Lung (tissue), 12 donors: ENCODE results near the gene SLC43A1. TPM values are rescaled to one million over a fixed set of nuclear protein-coding genes. Genes with fewer than 3 reads are reported as not detected.

Experiments used
- ATAC-seq: fragments of 200-7000 bp; cut with Tn5 transposase; one replicate; pipeline ENCODE4 v1.9.1; 2020; ENCODE audit warnings: moderate number of reproducible peaks; ENCODE audit not compliant: insufficient read depth, low FRiP score
- DNase-seq, 3 donors: peaks; one replicate each; pipeline ENCODE4 v3.0.0-alpha.2; 2013 to 2017
- H3K27ac ChIP-seq, 2 donors: one replicate each; pipeline ENCODE4 v1.5.1; 2013; ENCODE audit warnings: mild to moderate bottlenecking in 2 of 2, moderate library complexity in 2 of 2, control low read depth in 1 of 2, inconsistent platforms in 1 of 2, low read depth in 1 of 2, low read length in 1 of 2
- H3K27me3 ChIP-seq, 3 donors: one replicate each; pipeline ENCODE4 v1.5.1; 2013; ENCODE audit warnings: low read length in 2 of 3; ENCODE audit not compliant: control insufficient read depth in 3 of 3, insufficient read depth in 3 of 3
- H3K36me3 ChIP-seq, 4 donors: one replicate each; pipeline ENCODE4 v1.5.1; 2013; ENCODE audit warnings: low read length in 4 of 4, mild to moderate bottlenecking in 1 of 4, moderate library complexity in 1 of 4; ENCODE audit not compliant: control insufficient read depth in 4 of 4, insufficient read depth in 4 of 4
- H3K4me1 ChIP-seq, 5 donors: one replicate each; pipeline ENCODE4 v1.5.1; 2013; ENCODE audit warnings: low read length in 5 of 5, mild to moderate bottlenecking in 2 of 5, moderate library complexity in 1 of 5; ENCODE audit not compliant: control insufficient read depth in 5 of 5, insufficient read depth in 5 of 5
- H3K4me3 ChIP-seq: one replicate; pipeline ENCODE4 v1.5.1; 2013; ENCODE audit warnings: mild to moderate bottlenecking, control low read depth, moderate library complexity
- H3K9ac ChIP-seq, 2 donors: one replicate each; pipeline ENCODE4 v1.5.1; 2013; ENCODE audit warnings: low read length in 2 of 2, control low read depth in 1 of 2; ENCODE audit not compliant: insufficient read depth in 1 of 2
- H3K9me3 ChIP-seq, 4 donors: one replicate each; pipeline ENCODE4 v1.5.1; 2013; ENCODE audit warnings: low read length in 3 of 4, mild to moderate bottlenecking in 1 of 4, moderate library complexity in 1 of 4; ENCODE audit not compliant: control insufficient read depth in 4 of 4, insufficient read depth in 3 of 4
- WGBS, 2 donors: extraction: QIAGEN DNeasy Blood & Tissue Kit; methylation state at CpG; one replicate each; pipeline ENCODE4 v1.1.7; 2013; 5-methylcytosine and 5-hydroxymethylcytosine counted together
- polyA plus RNA-seq, 2 donors: library from polyadenylated mRNA; stranded (reverse); fragments of 200-250 nt; gene quantifications; one replicate each; pipeline ENCODE4 v1.2.1, GENCODE V29; 2013
- total RNA-seq, 2 donors: library from RNA; depleted of rRNA in 1 of 2; stranded (reverse); fragments of >200 nt in 1 of 2; gene quantifications; one replicate each; pipeline ENCODE4 v1.2.1, GENCODE V29; 2014 to 2021
- TF ChIP-seq, protein P1 (sequence below): IDR thresholded peaks from 2 replicates; pipeline ENCODE4 v1.5.1; 2012; ENCODE audit warnings: mild to moderate bottlenecking; ENCODE audit errors: control extremely low read depth, extremely low read depth
- donor health status: control.
- donor health status: control.
- donor health status: Bipolar disorder and iron deficiency.
- donor health status: healthy.
- donor health status: DM: yes; HTN: yes; CAD: no.

SLC43A1 gene
- total and polyA plus RNA-seq, 4 donors: 10.3 to 18.7 (median 16.7) TPM

DNA sequence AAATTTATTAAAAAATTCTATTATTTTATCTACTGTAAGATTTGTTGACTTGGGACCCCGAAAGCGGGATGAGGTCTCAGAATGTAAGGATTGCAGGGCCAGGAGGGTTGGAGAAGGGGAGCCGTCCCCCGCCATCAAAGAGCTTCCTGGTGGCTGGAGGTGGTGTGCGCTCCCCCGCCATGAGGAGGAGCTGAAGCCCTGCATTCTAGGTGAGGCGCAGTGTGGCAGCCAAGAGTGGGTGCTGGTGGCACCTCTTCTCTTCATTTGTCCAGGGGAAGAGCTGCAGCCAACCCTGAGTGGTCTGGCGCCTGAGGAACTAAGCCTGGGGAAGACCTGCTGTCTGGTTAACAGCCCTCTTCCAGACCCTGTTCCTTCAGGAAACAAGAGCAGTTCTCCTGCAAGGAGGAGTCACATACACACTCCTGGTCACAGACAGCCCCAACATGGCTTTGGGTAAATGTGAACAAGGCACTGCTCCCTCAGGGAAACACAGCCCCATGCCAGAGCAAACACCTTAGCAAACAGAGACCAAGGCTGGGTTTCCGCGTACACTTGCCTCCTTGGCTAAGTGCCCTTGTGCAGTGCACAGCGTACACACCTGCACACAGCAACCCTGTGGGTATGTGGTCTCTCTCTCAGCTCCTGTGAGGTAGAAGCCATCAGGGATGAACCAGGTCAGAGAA lies 37.9 kb downstream of the SLC43A1 start:
- WGBS, 2 donors: 72 to 79% methylated on average over 11 of the region's 11 CpGs
- H3K9me3 ChIP-seq: no peaks in the 10 kb centered on the region
- DNase-seq: no peak
- TF ChIP-seq, protein P1, sequence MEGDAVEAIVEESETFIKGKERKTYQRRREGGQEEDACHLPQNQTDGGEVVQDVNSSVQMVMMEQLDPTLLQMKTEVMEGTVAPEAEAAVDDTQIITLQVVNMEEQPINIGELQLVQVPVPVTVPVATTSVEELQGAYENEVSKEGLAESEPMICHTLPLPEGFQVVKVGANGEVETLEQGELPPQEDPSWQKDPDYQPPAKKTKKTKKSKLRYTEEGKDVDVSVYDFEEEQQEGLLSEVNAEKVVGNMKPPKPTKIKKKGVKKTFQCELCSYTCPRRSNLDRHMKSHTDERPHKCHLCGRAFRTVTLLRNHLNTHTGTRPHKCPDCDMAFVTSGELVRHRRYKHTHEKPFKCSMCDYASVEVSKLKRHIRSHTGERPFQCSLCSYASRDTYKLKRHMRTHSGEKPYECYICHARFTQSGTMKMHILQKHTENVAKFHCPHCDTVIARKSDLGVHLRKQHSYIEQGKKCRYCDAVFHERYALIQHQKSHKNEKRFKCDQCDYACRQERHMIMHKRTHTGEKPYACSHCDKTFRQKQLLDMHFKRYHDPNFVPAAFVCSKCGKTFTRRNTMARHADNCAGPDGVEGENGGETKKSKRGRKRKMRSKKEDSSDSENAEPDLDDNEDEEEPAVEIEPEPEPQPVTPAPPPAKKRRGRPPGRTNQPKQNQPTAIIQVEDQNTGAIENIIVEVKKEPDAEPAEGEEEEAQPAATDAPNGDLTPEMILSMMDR: no peak
- no peak overlapping the region for H3K9ac ChIP-seq
- peaks cover 0 to 62% (median 30%) of the 10 kb centered on the region in 3 donors for H3K27me3 ChIP-seq
- no peak overlapping the region for H3K27ac ChIP-seq
- no peak overlapping the region for H3K4me3 ChIP-seq
- H3K4me1 ChIP-seq: peaks cover 0 to 35% (median 16%) of the 10 kb centered on the region in 5 donors
- peak; percentile 23 for ATAC-seq
- no peaks in the 10 kb centered on the region for H3K36me3 ChIP-seq

DNA sequence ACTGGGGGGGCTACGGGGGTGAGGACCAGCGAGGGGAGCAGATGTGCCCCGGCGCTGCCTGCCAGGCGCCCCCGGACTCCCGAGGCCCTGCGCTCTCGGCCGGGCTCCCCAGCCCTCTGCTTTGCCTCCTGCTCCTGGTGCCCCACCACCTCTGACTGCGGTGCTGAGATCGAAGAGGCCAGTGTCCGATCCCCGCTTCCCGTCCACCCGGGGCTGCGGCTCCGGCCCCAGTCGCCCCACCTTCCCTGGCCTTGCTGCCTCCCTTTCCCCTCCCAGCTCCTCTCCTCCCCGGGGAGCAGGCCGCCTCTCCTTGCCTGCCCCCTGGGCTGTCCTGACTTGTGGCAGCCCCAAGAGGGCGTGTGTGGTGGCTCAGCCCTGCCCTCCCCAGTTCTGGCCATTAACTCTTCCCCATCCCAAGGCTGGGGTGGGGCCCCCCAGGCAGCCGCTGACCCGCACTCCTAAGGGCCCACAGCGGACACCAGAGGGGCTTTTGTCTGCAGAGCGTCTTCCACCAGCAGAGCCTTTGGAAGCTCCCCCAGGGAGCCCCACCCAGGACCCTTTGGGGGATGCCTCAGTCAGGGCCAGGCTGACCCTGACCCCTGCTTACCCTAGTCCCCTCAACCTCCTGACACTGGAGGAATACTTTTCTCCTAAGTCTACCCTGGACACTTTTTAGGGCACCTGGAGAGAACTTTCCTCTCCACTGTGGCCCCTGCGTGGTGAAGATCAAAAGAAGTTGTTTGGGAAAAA lies 38.6 kb downstream of the SLC43A1 start:
- DNase-seq (no peak), ATAC-seq (peak; percentile 68)
- Histone ChIP-seq H3K9me3 (no peaks in the 10 kb centered on the region), H3K27ac (peak overlapping the region in 1 of 2 donors; percentile 12), H3K27me3 (peaks cover 0 to 59% (median 28%) of the 10 kb centered on the region in 3 donors), H3K36me3 (no peaks in the 10 kb centered on the region), H3K4me1 (peaks cover 0 to 29% (median 12%) of the 10 kb centered on the region in 5 donors), H3K4me3 (peak overlapping the region; percentile 25), H3K9ac (no peak overlapping the region)
- 13 to 15% methylated on average over 21 to 27 of the region's 27 CpGs for WGBS, 2 donors
- TF ChIP-seq, protein P1: no peak

DNA sequence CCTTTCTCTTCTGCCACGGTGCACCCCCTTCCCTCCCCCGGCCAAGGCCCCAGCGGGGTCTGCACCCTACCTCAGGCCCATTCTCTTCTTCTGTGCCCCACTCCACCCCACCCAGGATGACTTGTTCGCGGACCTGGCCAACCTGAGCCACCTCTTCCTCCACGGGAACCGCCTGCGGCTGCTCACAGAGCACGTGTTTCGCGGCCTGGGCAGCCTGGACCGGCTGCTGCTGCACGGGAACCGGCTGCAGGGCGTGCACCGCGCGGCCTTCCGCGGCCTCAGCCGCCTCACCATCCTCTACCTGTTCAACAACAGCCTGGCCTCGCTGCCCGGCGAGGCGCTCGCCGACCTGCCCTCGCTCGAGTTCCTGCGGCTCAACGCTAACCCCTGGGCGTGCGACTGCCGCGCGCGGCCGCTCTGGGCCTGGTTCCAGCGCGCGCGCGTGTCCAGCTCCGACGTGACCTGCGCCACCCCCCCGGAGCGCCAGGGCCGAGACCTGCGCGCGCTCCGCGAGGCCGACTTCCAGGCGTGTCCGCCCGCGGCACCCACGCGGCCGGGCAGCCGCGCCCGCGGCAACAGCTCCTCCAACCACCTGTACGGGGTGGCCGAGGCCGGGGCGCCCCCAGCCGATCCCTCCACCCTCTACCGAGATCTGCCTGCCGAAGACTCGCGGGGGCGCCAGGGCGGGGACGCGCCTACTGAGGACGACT lies 39.3 kb downstream of the SLC43A1 start:
- H3K27ac ChIP-seq: no peak overlapping the region
- peak; percentile 64 for ATAC-seq
- peaks cover 0 to 28% (median 12%) of the 10 kb centered on the region in 5 donors for H3K4me1 ChIP-seq
- peak overlapping the region; percentile 25 for H3K4me3 ChIP-seq
- H3K9me3 ChIP-seq: no peaks in the 10 kb centered on the region
- H3K27me3 ChIP-seq: peaks cover 0 to 52% (median 25%) of the 10 kb centered on the region in 3 donors
- no peak overlapping the region for H3K9ac ChIP-seq
- DNase-seq: peak in 2 of 3 donors; percentile 46 to 55
- 3 to 5% methylated on average over 49 to 80 of the region's 80 CpGs for WGBS, 2 donors
- TF ChIP-seq, protein P1: no peak
- H3K36me3 ChIP-seq: no peaks in the 10 kb centered on the region
